Adrenal gland (tissue), 12 donors: ENCODE data around the gene NRXN3. TPM values are rescaled to one million over a fixed set of nuclear protein-coding genes. Genes with fewer than 3 reads are reported as not detected.

ENCODE experiments used
- DNase-seq, 7 donors: peaks; one replicate each; pipeline ENCODE4 v3.0.0-alpha.2; 2019 to 2020
- H3K27ac ChIP-seq, 5 donors: fragments of 200-600 bp; sonication (generic) in 4 of 5; 1 replicate in 3 of 5; 2 replicates in 2 of 5; pipeline versions ENCODE4 v1.5.1 to v1.8.0; 2016 to 2020; ENCODE audit warnings: mild to moderate bottlenecking in 1 of 5
- H3K27me3 ChIP-seq: fragments of 200-600 bp; 2 replicates; pipeline ENCODE4 v1.8.0; 2021
- H3K36me3 ChIP-seq, 2 donors: fragments of 200-600 bp; replicated peaks in 1 of 2; 1 replicate in 1 of 2; 2 replicates in 1 of 2; pipeline versions ENCODE4 v1.5.1 to v1.8.0; 2018 to 2022
- H3K4me1 ChIP-seq, 2 donors: fragments of 200-600 bp; replicated peaks in 1 of 2; 1 replicate in 1 of 2; 2 replicates in 1 of 2; pipeline versions ENCODE4 v1.5.1 to v1.8.0; 2018 to 2021
- H3K4me3 ChIP-seq, 4 donors: fragments of 200-600 bp; sonication (generic) in 3 of 4; one replicate each; pipeline ENCODE4 v1.5.1; 2016 to 2018
- H3K9me3 ChIP-seq, 3 donors: fragments of 200-600 bp; sonication (generic) in 1 of 3; replicated peaks in 1 of 3; 1 replicate in 2 of 3; 2 replicates in 1 of 3; pipeline versions ENCODE4 v1.5.1 to v1.8.0; 2016 to 2021
- POLR2A ChIP-seq, 2 donors: fragments of 450-650 bp; IDR thresholded peaks; one replicate each; pipeline ENCODE4 v1.6.1; 2017; ENCODE audit warnings: antibody characterized with exemption in 2 of 2, mild to moderate bottlenecking in 2 of 2, moderate library complexity in 1 of 2
- WGBS, 4 donors: extraction: QIAGEN DNeasy Blood & Tissue Kit in 2 of 4; methylation state at CpG; one replicate each; pipeline versions ENCODE4 v1.1.5 to v1.1.7; 2013 to 2017; 5-methylcytosine and 5-hydroxymethylcytosine counted together
- intact Hi-C, 2 donors: fragments of 100-400 bp; cut with DNase I; formaldehyde crosslinking; loops; one replicate each; pipeline versions ENCODE4 v1.14.1 to v1.15.0; 2022 to 2023
- polyA plus RNA-seq, 3 donors: library from polyadenylated mRNA; stranded (reverse); fragments of 200-250 nt in 2 of 3; fragments of 350-450 nt in 1 of 3; fragmentation: Illumina TruSeq in 1 of 3; extraction: RNeasy Lipid Tissue Mini Kit (QIAGEN cat#74804) in 1 of 3; gene quantifications; one replicate each; pipeline ENCODE4 v1.2.3, GENCODE V29; 2013 to 2014
- total RNA-seq, 9 donors: library from RNA; depleted of rRNA in 4 of 9; stranded (reverse); fragments of >200 nt in 4 of 9; fragments of 120-200 nt in 1 of 9; fragmentation: NEBNext Ultra II Directional in 1 of 9; extraction: Animal tissue kit (Norgen Biotek cat#: 25700) in 1 of 9; gene quantifications; one replicate each; pipeline versions ENCODE4 v1.1.0 to v1.2.4, GENCODE V29; 2013 to 2023
- TF ChIP-seq, protein P1 (sequence below), 6 experiments: fragments of 450-650 bp in 4 of 6; fragments of 200-600 bp in 2 of 6; sonication (generic) in 1 of 6; IDR thresholded peaks; 1 replicate in 5 of 6; 2 replicates in 1 of 6; pipeline versions ENCODE4 v1.5.1 to v1.8.0; 2016 to 2021; ENCODE audit warnings: antibody characterized with exemption in 6 of 6, mild to moderate bottlenecking in 2 of 6, moderate library complexity in 1 of 6
- donor health status: healthy with polysubstance abuse.
- donor health status: Bipolar disorder and iron deficiency.
- donor health status: DM: yes; HTN: yes; CAD: no.
- donor health status: DM: no; HTN: no; CAD: no.
- donor health status: DM: no; HTN: no; CAD: no.
- donor health status: DM: yes; HTN: yes; CAD: no.

The NRXN3 gene
- total and polyA plus RNA-seq, 12 donors: 0.09 to 8.5 (median 1.6) TPM

DNA sequence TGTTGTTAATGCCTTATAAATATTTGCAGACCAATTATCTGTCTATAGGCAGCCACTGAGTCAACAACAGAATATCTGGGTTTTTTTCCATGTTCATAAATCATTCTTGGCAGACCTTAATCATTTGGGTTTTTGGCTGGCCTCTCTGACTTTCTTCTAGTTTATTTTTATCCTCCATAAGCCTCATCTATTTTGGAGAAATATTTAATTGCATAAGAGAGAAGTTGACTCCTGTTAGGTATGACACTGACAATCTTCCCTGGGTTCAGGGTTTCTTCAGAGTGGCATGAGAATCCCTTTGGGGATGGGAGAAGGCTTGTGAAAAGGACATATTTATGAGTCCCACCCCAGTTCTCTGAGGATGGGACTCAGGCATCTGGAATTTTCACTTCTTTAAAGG is 299.8 kb downstream of the NRXN3 start:
- H3K36me3 ChIP-seq: no peaks in the 10 kb centered on the region
- H3K4me1 ChIP-seq: no peaks in the 10 kb centered on the region
- H3K27ac ChIP-seq: no peak overlapping the region
- intact Hi-C loops: no loop called here
- no peak overlapping the region for H3K4me3 ChIP-seq
- TF ChIP-seq, protein P1, sequence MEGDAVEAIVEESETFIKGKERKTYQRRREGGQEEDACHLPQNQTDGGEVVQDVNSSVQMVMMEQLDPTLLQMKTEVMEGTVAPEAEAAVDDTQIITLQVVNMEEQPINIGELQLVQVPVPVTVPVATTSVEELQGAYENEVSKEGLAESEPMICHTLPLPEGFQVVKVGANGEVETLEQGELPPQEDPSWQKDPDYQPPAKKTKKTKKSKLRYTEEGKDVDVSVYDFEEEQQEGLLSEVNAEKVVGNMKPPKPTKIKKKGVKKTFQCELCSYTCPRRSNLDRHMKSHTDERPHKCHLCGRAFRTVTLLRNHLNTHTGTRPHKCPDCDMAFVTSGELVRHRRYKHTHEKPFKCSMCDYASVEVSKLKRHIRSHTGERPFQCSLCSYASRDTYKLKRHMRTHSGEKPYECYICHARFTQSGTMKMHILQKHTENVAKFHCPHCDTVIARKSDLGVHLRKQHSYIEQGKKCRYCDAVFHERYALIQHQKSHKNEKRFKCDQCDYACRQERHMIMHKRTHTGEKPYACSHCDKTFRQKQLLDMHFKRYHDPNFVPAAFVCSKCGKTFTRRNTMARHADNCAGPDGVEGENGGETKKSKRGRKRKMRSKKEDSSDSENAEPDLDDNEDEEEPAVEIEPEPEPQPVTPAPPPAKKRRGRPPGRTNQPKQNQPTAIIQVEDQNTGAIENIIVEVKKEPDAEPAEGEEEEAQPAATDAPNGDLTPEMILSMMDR (IDR thresholded peaks at IDR 0.05): no peak
- no peak for TF ChIP-seq POLR2A (IDR thresholded peaks at IDR 0.05)
- H3K27me3 ChIP-seq: no peaks in the 10 kb centered on the region
- no peaks in the 10 kb centered on the region for H3K9me3 ChIP-seq
- no peak for DNase-seq

GRCh38 chr14:78479127-78479780 is 309.1 kb downstream of the NRXN3 start:
- WGBS, 4 donors: 49 to 73% (median 61%) methylated on average over 5 of the region's 5 CpGs
- TF ChIP-seq POLR2A (IDR thresholded peaks at IDR 0.05): no peak
- TF ChIP-seq, protein P1 (IDR thresholded peaks at IDR 0.05): no peak
- no peak for DNase-seq
- no peak overlapping the region for H3K27ac ChIP-seq
- H3K27me3 ChIP-seq: no peaks in the 10 kb centered on the region
- intact Hi-C loops: no loop called here
- H3K4me1 ChIP-seq: no peaks in the 10 kb centered on the region
- H3K4me3 ChIP-seq: no peak overlapping the region
- no peaks in the 10 kb centered on the region for H3K36me3 ChIP-seq
- H3K9me3 ChIP-seq: no peaks in the 10 kb centered on the region

- 56 to 82% (median 67%) methylated on average over 2 of the region's 2 CpGs for WGBS, 4 donors
- Histone ChIP-seq H3K4me1 (no peaks in the 10 kb centered on the region), H3K27ac (no peak overlapping the region), H3K36me3 (no peaks in the 10 kb centered on the region), H3K4me3 (no peak overlapping the region), H3K27me3 (no peaks in the 10 kb centered on the region), H3K9me3 (no peaks in the 10 kb centered on the region)
- DNase-seq: no peak
- intact Hi-C loops: no loop called here
- no peak for TF ChIP-seq POLR2A (IDR thresholded peaks at IDR 0.05)
- TF ChIP-seq, protein P1 (IDR thresholded peaks at IDR 0.05): no peak
These were observed 313.9 kb downstream of the NRXN3 start for GRCh38 chr14:78484028-78484427.

DNA sequence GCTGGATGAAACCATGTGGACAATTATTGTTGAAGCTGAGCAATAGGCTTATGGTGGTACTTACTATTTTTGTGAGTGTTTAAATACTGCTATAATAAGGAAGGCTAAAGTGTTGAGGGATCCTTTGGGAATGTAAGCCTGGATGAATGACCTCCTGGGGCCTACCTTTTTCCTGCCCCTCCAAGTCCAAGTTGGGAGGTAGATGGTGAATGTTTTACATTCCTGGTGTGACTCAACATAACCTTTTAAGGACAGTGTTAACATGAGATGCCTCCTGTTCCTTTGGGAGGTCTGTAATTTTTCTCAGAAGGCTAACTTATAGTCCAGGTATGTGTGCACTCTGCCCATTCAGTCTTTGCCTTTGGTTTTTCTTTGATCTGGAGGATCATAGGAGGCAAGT is 315.9 kb downstream of the NRXN3 start:
- intact Hi-C loops: no loop called here
- Histone ChIP-seq H3K27ac (no peak overlapping the region), H3K27me3 (no peaks in the 10 kb centered on the region), H3K36me3 (no peaks in the 10 kb centered on the region), H3K4me1 (no peaks in the 10 kb centered on the region), H3K4me3 (no peak overlapping the region), H3K9me3 (no peaks in the 10 kb centered on the region)
- no peak for DNase-seq
- no peak for TF ChIP-seq POLR2A (IDR thresholded peaks at IDR 0.05)
- TF ChIP-seq, protein P1 (IDR thresholded peaks at IDR 0.05): no peak
